Adipocyte (in vitro differentiated cells): Measurements from ENCODE around the gene MRPL1.

Source experiments
- DNase-seq: peaks from one replicate; pipeline ENCODE4 v3.0.0-alpha.2; 2015; ENCODE audit warnings: low read depth
- H3K27me3 ChIP-seq: replicated peaks from 2 replicates; pipeline ENCODE4 v1.7.0; 2013; ENCODE audit warnings: mild to moderate bottlenecking, low read length, moderate library complexity; ENCODE audit not compliant: control insufficient read depth, insufficient read depth
- H3K36me3 ChIP-seq: 2 replicates; pipeline ENCODE4 v1.7.0; 2013; ENCODE audit warnings: low read length, mild to moderate bottlenecking, moderate library complexity; ENCODE audit not compliant: control insufficient read depth, insufficient read depth, severe bottlenecking
- H3K4me1 ChIP-seq: 2 replicates; pipeline ENCODE4 v1.7.0; 2013; ENCODE audit warnings: mild to moderate bottlenecking, low read length, moderate library complexity; ENCODE audit not compliant: control insufficient read depth, insufficient read depth
- H3K4me3 ChIP-seq: 2 replicates; pipeline ENCODE4 v1.7.0; 2013; ENCODE audit warnings: mild to moderate bottlenecking, low read length, moderate library complexity
- H3K9ac ChIP-seq: 2 replicates; pipeline ENCODE4 v1.7.0; 2013; ENCODE audit warnings: mild to moderate bottlenecking, low read length, moderate library complexity
- H3K9me3 ChIP-seq: 2 replicates; pipeline ENCODE4 v1.7.0; 2013; ENCODE audit warnings: mild to moderate bottlenecking, low read length, moderate library complexity; ENCODE audit not compliant: control insufficient read depth

MRPL1 gene

DNA sequence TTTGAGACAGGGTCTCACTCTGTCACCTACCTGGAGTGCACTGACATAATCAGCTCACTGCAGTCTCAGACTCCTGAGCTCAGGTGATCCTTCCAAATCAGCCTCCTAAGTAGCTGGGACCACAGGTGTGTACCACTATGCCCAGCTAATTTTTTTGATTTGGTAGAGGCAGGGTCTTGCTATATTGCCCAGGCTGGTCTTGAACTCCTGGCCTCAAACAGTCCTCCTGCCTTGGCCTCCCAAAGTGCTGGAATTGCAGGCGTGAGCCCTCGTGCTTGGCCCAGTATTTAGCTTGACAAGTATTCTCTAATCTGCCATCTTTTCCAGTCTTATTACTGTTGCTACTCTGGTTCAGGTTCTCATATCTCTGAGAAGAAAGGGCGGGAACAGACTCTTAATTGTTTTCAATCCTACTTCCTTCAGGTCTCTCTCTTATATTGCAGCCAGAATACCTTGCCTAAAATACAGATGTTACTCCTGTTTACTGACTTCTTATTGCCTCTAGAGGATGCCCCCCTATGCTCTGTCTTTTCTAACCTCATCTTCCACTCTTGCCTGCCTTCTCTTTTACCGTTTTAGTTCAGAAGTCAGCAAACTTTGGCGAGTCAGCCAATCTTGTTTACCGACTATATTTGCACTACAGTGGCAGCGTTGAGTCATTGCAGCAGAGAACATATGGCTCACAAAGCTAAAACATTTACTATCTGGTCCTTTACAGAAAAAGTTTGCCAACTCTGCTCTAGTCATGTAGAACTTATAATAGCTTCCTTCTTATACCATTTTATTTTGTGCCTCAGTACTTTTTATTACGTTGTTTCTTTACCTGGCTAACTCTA is 19.0 kb downstream of the MRPL1 start:
- no peaks in the 10 kb centered on the region for H3K27me3 ChIP-seq
- DNase-seq: no peak
- H3K4me1 ChIP-seq: no peaks in the 10 kb centered on the region
- H3K36me3 ChIP-seq: peaks cover 22% of the 10 kb centered on the region
- no peak overlapping the region for H3K9ac ChIP-seq
- no peaks in the 10 kb centered on the region for H3K9me3 ChIP-seq
- no peak overlapping the region for H3K4me3 ChIP-seq

DNA sequence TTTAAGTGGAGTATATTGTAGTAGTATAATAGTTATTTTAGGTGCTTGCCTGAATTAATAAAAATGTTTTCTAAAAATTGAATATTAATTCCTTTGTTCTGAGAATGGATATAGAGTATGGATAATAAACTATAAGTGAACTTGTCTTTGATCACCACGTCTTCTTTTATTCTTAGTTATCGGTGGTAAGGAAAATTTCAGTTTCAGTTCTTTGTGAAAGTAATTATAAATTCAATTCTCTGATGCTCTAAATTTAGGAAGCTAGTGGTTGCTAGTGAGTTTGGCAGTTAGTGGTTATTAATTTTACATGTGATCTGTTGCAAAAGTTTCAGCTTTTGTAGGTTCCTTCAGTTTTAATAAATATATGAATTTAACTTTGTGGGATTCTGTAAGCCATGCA is 30.8 kb downstream of the MRPL1 start:
- H3K27me3 ChIP-seq: no peaks in the 10 kb centered on the region
- no peaks in the 10 kb centered on the region for H3K9me3 ChIP-seq
- no peaks in the 10 kb centered on the region for H3K4me1 ChIP-seq
- H3K4me3 ChIP-seq: no peak overlapping the region
- no peak overlapping the region for H3K9ac ChIP-seq
- no peak for DNase-seq
- H3K36me3 ChIP-seq: peaks cover 32% of the 10 kb centered on the region

- H3K9me3 ChIP-seq: no peaks in the 10 kb centered on the region
- no peak overlapping the region for H3K9ac ChIP-seq
- no peaks in the 10 kb centered on the region for H3K4me1 ChIP-seq
- no peak overlapping the region for H3K4me3 ChIP-seq
- H3K36me3 ChIP-seq: peaks cover 29% of the 10 kb centered on the region
- H3K27me3 ChIP-seq: no peaks in the 10 kb centered on the region
- DNase-seq: no peak
Measured at GRCh38 chr4:77899607-77900006, 37.0 kb downstream of the MRPL1 start.

DNA sequence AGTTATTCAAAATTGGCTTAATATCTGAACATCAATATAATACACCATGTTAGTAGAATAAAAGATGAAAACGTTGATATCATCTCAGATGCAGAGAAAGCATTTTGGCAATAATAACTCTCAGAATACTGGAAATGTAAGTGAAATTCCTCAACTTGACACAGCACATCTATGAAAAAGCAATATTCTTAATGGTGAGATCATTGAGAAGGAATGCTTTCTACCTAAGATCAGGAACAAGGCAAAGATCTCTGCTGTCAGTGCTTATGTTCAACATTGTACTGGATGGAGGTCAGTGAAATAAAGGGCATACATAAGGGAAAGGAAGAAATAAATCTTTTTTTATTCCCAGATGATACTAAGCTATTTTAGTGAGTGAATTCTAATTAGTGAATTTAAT is 40.6 kb downstream of the MRPL1 start:
- H3K9ac ChIP-seq: no peak overlapping the region
- H3K4me3 ChIP-seq: no peak overlapping the region
- H3K27me3 ChIP-seq: no peaks in the 10 kb centered on the region
- no peaks in the 10 kb centered on the region for H3K9me3 ChIP-seq
- H3K4me1 ChIP-seq: no peaks in the 10 kb centered on the region
- peaks cover 10% of the 10 kb centered on the region for H3K36me3 ChIP-seq
- no peak for DNase-seq

DNA sequence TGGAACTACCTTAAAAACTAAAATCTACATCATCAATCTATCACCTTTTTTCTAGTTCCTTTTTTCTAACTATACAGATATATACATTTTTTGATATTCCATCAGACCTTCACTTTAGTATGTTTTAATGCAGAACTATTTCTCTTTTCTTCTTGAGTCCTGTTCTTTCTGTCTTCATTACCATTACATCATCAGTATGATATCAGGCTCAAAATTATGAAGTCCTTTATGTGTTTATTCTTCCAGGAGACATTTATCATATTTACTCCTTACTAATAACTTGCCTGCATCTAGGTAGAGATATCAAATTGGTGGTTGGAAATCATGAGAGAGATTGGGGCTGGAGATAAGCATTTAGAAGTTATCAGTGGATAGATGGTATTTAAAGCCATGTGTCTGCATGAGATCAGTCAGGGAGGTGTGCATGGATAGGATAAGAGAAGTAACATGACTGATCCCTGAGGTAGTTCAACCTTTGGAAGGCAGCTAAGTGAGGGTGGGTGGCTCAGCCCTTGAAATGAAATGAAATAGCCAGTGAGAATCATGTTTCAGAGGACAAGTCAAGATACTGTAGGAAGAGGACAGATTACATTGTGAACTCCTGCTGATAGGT is 43.1 kb downstream of the MRPL1 start:
- no peak overlapping the region for H3K9ac ChIP-seq
- no peaks in the 10 kb centered on the region for H3K9me3 ChIP-seq
- DNase-seq: no peak
- no peak overlapping the region for H3K4me3 ChIP-seq
- no peaks in the 10 kb centered on the region for H3K27me3 ChIP-seq
- H3K36me3 ChIP-seq: peaks cover 27% of the 10 kb centered on the region
- no peaks in the 10 kb centered on the region for H3K4me1 ChIP-seq

GRCh38 chr4:77910676-77911075 is 48.0 kb downstream of the MRPL1 start:
- Histone ChIP-seq H3K27me3 (no peaks in the 10 kb centered on the region), H3K9me3 (no peaks in the 10 kb centered on the region), H3K36me3 (peaks cover 36% of the 10 kb centered on the region), H3K4me1 (no peaks in the 10 kb centered on the region), H3K9ac (no peak overlapping the region), H3K4me3 (no peak overlapping the region)
- DNase-seq: no peak

- no peak overlapping the region for H3K4me3 ChIP-seq
- no peaks in the 10 kb centered on the region for H3K4me1 ChIP-seq
- DNase-seq: no peak
- H3K9me3 ChIP-seq: no peaks in the 10 kb centered on the region
- H3K36me3 ChIP-seq: peaks cover 36% of the 10 kb centered on the region
- H3K27me3 ChIP-seq: no peaks in the 10 kb centered on the region
- H3K9ac ChIP-seq: no peak overlapping the region
Measured at GRCh38 chr4:77911091-77911490, 48.5 kb downstream of the MRPL1 start.

- peaks cover 30% of the 10 kb centered on the region for H3K36me3 ChIP-seq
- H3K9me3 ChIP-seq: no peaks in the 10 kb centered on the region
- no peaks in the 10 kb centered on the region for H3K4me1 ChIP-seq
- H3K4me3 ChIP-seq: no peak overlapping the region
- no peak overlapping the region for H3K9ac ChIP-seq
- no peaks in the 10 kb centered on the region for H3K27me3 ChIP-seq
- DNase-seq: peak; percentile 46
Measured at GRCh38 chr4:77911842-77912450, 49.3 kb downstream of the MRPL1 start.

DNA sequence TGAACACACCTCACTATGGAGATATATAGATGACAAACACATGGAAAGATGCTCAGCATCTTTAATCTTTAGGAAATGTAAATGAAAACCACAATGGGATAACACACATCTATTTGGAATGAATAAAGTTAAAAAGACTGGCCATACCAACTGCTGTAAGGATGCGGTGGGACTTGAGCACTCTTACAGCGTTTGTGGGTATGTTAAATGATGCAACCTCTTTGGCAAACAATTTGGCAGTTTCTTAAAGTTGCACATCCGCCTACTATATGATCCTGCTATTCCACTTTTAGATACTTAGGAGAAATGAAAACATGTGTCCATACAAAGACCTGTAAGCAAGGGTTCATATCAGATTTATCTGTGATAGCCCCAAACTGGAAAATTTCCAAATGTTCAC is 50.7 kb downstream of the MRPL1 start:
- no peaks in the 10 kb centered on the region for H3K9me3 ChIP-seq
- no peaks in the 10 kb centered on the region for H3K4me1 ChIP-seq
- H3K27me3 ChIP-seq: no peaks in the 10 kb centered on the region
- no peak overlapping the region for H3K4me3 ChIP-seq
- DNase-seq: no peak
- H3K36me3 ChIP-seq: peaks cover 27% of the 10 kb centered on the region
- no peak overlapping the region for H3K9ac ChIP-seq

- Histone ChIP-seq H3K4me3 (no peak overlapping the region), H3K9me3 (no peaks in the 10 kb centered on the region), H3K4me1 (peaks cover 14% of the 10 kb centered on the region), H3K36me3 (peaks cover 1% of the 10 kb centered on the region), H3K9ac (no peak overlapping the region), H3K27me3 (no peaks in the 10 kb centered on the region)
- DNase-seq: no peak
Measured at GRCh38 chr4:77917075-77917474, 54.4 kb downstream of the MRPL1 start.

- Histone ChIP-seq H3K27me3 (no peaks in the 10 kb centered on the region), H3K4me1 (peaks cover 20% of the 10 kb centered on the region), H3K36me3 (no peaks in the 10 kb centered on the region), H3K9me3 (no peaks in the 10 kb centered on the region), H3K9ac (no peak overlapping the region), H3K4me3 (no peak overlapping the region)
- no peak for DNase-seq
Measured at GRCh38 chr4:77917601-77918000, 55.0 kb downstream of the MRPL1 start.
